BLaER1 (cell line): ENCODE measurements around the gene ABCC4.

ENCODE experiments used
- H3K27ac ChIP-seq: shearing (Covaris generic); formaldehyde crosslinking; 2 replicates; pipeline ENCODE4 v1.8.1; 2022
- H3K27me3 ChIP-seq: shearing (Covaris generic); formaldehyde crosslinking; 2 replicates; pipeline ENCODE4 v1.8.1; 2022
- H3K36me3 ChIP-seq: shearing (Covaris generic); formaldehyde crosslinking; 2 replicates; pipeline ENCODE4 v1.8.1; 2022
- H3K4me1 ChIP-seq: shearing (Covaris generic); formaldehyde crosslinking; 2 replicates; pipeline ENCODE4 v1.8.1; 2022
- H3K4me2 ChIP-seq: shearing (Covaris generic); formaldehyde crosslinking; 2 replicates; pipeline ENCODE4 v1.8.1; 2022
- H3K4me3 ChIP-seq: shearing (Covaris generic); formaldehyde crosslinking; 2 replicates; pipeline ENCODE4 v1.8.1; 2022
- H3K9ac ChIP-seq: shearing (Covaris generic); formaldehyde crosslinking; 2 replicates; pipeline ENCODE4 v1.8.1; 2022
- H3K9me3 ChIP-seq: shearing (Covaris generic); formaldehyde crosslinking; 2 replicates; pipeline ENCODE4 v1.8.1; 2022
- H4K20me1 ChIP-seq: shearing (Covaris generic); formaldehyde crosslinking; 2 replicates; pipeline ENCODE4 v1.8.1; 2022
- Cebpa-rat ChIP-seq: shearing (Covaris generic); IDR thresholded peaks from 2 replicates; pipeline ENCODE4 v1.8.1; 2022

The ABCC4 gene

GRCh38 chr13:95248953-95249352 is 52.3 kb downstream of the ABCC4 start:
- no peak overlapping the region for H3K4me3 ChIP-seq
- H3K36me3 ChIP-seq = peaks cover 32% of the 10 kb centered on the region
- H3K27ac ChIP-seq = no peak overlapping the region
- no peak overlapping the region for H3K9ac ChIP-seq
- H3K4me1 ChIP-seq = peaks cover 5% of the 10 kb centered on the region; the same call in 1 of the 2 replicates
- no peak for TF ChIP-seq Cebpa-rat
- H3K9me3 ChIP-seq = no peaks in the 10 kb centered on the region
- H3K4me2 ChIP-seq = no peak overlapping the region
- H3K27me3 ChIP-seq = no peaks in the 10 kb centered on the region
- H4K20me1 ChIP-seq = 0 out of 2 replicates have a peak, but pooled peaks cover 10% of the 10 kb centered on the region

- H3K36me3 ChIP-seq = peaks cover 43% of the 10 kb centered on the region
These were observed 53.4 kb downstream of the ABCC4 start for GRCh38 chr13:95247852-95248251.

GRCh38 chr13:95247171-95247570 is 54.1 kb downstream of the ABCC4 start:
- H3K4me3 ChIP-seq = no peak overlapping the region
- H3K27me3 ChIP-seq = no peaks in the 10 kb centered on the region
- H3K4me1 ChIP-seq = peaks cover 5% of the 10 kb centered on the region; the same call in 1 of the 2 replicates
- TF ChIP-seq Cebpa-rat = no peak
- H3K27ac ChIP-seq = no peak overlapping the region
- no peaks in the 10 kb centered on the region for H3K9me3 ChIP-seq
- H3K36me3 ChIP-seq = peaks cover 44% of the 10 kb centered on the region
- H3K4me2 ChIP-seq = no peak overlapping the region
- no peak overlapping the region for H3K9ac ChIP-seq
- no peaks in the 10 kb centered on the region for H4K20me1 ChIP-seq

More at GRCh38 chr13:95247852-95248251, 53.4 kb downstream of the ABCC4 start:
- H3K4me2 ChIP-seq = no peak overlapping the region
- H3K9ac ChIP-seq = no peak overlapping the region
- no peak overlapping the region for H3K27ac ChIP-seq
- H4K20me1 ChIP-seq = no peaks in the 10 kb centered on the region
- H3K4me3 ChIP-seq = no peak overlapping the region
- TF ChIP-seq Cebpa-rat = no peak
- H3K9me3 ChIP-seq = no peaks in the 10 kb centered on the region
- H3K27me3 ChIP-seq = no peaks in the 10 kb centered on the region
- H3K4me1 ChIP-seq = peaks cover 5% of the 10 kb centered on the region; the same call in 1 of the 2 replicates

GRCh38 chr13:95246292-95247082 is 54.8 kb downstream of the ABCC4 start:
- Histone ChIP-seq H3K9me3 (no peaks in the 10 kb centered on the region), H3K4me2 (no peak overlapping the region), H4K20me1 (no peaks in the 10 kb centered on the region), H3K4me3 (no peak overlapping the region), H3K4me1 (peaks cover 5% of the 10 kb centered on the region; the same call in 1 of the 2 replicates), H3K27ac (no peak overlapping the region; the same call in 1 of the 2 replicates), H3K9ac (no peak overlapping the region), H3K36me3 (peaks cover 49% of the 10 kb centered on the region), H3K27me3 (no peaks in the 10 kb centered on the region)
- TF ChIP-seq Cebpa-rat = no peak

- Histone ChIP-seq H3K36me3 (peaks cover 51% of the 10 kb centered on the region), H3K27me3 (no peaks in the 10 kb centered on the region), H4K20me1 (no peaks in the 10 kb centered on the region), H3K27ac (no peak overlapping the region), H3K9ac (no peak overlapping the region), H3K4me1 (peaks cover 5% of the 10 kb centered on the region; the same call in 1 of the 2 replicates), H3K9me3 (no peaks in the 10 kb centered on the region), H3K4me2 (no peak overlapping the region), H3K4me3 (no peak overlapping the region)
- TF ChIP-seq Cebpa-rat = no peak
These were observed 56.2 kb downstream of the ABCC4 start for GRCh38 chr13:95245071-95245470.

- Histone ChIP-seq H3K9me3 (no peaks in the 10 kb centered on the region), H3K27ac (no peak overlapping the region), H3K36me3 (peaks cover 56% of the 10 kb centered on the region), H3K4me2 (no peak overlapping the region), H4K20me1 (no peaks in the 10 kb centered on the region), H3K9ac (no peak overlapping the region), H3K4me3 (no peak overlapping the region), H3K27me3 (no peaks in the 10 kb centered on the region), H3K4me1 (peaks cover 15% of the 10 kb centered on the region; the same call in 1 of the 2 replicates)
- no peak for TF ChIP-seq Cebpa-rat
These were observed 58.0 kb downstream of the ABCC4 start for GRCh38 chr13:95243207-95243606.

GRCh38 chr13:95241321-95241720 is 59.9 kb downstream of the ABCC4 start:
- Histone ChIP-seq H3K27ac (no peak overlapping the region), H4K20me1 (no peaks in the 10 kb centered on the region), H3K4me1 (peaks cover 12% of the 10 kb centered on the region; the same call in 1 of the 2 replicates), H3K4me3 (no peak overlapping the region), H3K27me3 (no peaks in the 10 kb centered on the region), H3K9ac (no peak overlapping the region), H3K36me3 (peaks cover 59% of the 10 kb centered on the region), H3K4me2 (no peak overlapping the region), H3K9me3 (no peaks in the 10 kb centered on the region)
- TF ChIP-seq Cebpa-rat = no peak

- Histone ChIP-seq H4K20me1 (no peaks in the 10 kb centered on the region), H3K9me3 (no peaks in the 10 kb centered on the region), H3K36me3 (peaks cover 48% of the 10 kb centered on the region), H3K9ac (no peak overlapping the region), H3K4me3 (no peak overlapping the region), H3K27me3 (no peaks in the 10 kb centered on the region), H3K27ac (no peak overlapping the region), H3K4me2 (no peak overlapping the region), H3K4me1 (peaks cover 13% of the 10 kb centered on the region; the same call in 1 of the 2 replicates)
- no peak for TF ChIP-seq Cebpa-rat
These were observed 62.0 kb downstream of the ABCC4 start for GRCh38 chr13:95239283-95239682.

- no peak for TF ChIP-seq Cebpa-rat
- Histone ChIP-seq H3K9me3 (no peaks in the 10 kb centered on the region), H3K36me3 (peaks cover 33% of the 10 kb centered on the region), H4K20me1 (no peaks in the 10 kb centered on the region), H3K27ac (no peak overlapping the region), H3K4me1 (peaks cover 15% of the 10 kb centered on the region; the same call in 1 of the 2 replicates), H3K4me2 (no peak overlapping the region), H3K9ac (no peak overlapping the region), H3K4me3 (no peak overlapping the region), H3K27me3 (no peaks in the 10 kb centered on the region)
These were observed 63.9 kb downstream of the ABCC4 start for GRCh38 chr13:95237310-95237870.

- no peaks in the 10 kb centered on the region for H4K20me1 ChIP-seq
- H3K27ac ChIP-seq = no peak overlapping the region
- no peak overlapping the region for H3K4me2 ChIP-seq
- H3K4me3 ChIP-seq = no peak overlapping the region
- H3K36me3 ChIP-seq = peaks cover 31% of the 10 kb centered on the region
- H3K9ac ChIP-seq = no peak overlapping the region
- no peaks in the 10 kb centered on the region for H3K9me3 ChIP-seq
- H3K4me1 ChIP-seq = peaks cover 15% of the 10 kb centered on the region; the same call in 1 of the 2 replicates
- no peak for TF ChIP-seq Cebpa-rat
- H3K27me3 ChIP-seq = no peaks in the 10 kb centered on the region
These were observed 64.5 kb downstream of the ABCC4 start for GRCh38 chr13:95236774-95237173.
